ENCODE data around the gene CACNA1G.

CACNA1G gene

DNA sequence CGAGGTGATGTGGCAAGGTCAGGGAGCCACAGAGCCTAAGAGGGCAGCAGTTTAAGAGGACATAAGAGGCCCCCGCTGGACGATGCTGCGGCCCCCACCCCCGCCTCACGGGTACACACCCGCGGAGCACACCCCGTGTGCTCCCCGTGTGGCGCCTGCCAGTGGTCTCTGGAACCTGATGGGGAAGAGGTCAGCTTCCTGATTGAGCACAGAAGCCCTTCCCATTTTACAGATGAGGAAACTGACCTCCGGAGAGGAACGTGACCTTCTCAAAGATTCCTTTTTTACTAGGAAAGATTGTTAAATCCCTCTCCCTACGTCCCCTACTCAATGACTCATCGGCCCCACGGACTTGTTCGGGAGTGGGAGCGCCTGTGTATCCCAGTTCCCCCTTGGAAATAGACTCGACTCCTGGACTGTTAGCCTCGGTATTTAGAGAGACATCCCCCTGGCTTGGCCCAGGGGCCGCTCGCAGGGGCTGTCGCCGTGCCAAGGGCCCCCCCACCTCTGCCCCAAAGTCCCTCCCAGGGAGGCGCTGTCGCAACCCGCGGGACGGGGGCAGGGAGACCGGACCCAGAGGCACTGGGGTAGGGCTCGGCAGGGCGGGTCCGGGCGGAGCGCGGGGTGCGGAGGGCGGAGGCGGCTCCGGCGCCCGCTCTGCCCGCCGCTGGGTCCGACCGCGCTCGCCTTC is 73.9 kb downstream of the CACNA1G start, which contains the start of gene ABCC3:
Gene ABCC3, plus strand, starts transcription at position 658 of the 691 bp plus-strand sequence. CDS start 56 bp downstream, outside the sequence.
- no peak for DNase-seq (ENCODE audit: low read depth)

DNA sequence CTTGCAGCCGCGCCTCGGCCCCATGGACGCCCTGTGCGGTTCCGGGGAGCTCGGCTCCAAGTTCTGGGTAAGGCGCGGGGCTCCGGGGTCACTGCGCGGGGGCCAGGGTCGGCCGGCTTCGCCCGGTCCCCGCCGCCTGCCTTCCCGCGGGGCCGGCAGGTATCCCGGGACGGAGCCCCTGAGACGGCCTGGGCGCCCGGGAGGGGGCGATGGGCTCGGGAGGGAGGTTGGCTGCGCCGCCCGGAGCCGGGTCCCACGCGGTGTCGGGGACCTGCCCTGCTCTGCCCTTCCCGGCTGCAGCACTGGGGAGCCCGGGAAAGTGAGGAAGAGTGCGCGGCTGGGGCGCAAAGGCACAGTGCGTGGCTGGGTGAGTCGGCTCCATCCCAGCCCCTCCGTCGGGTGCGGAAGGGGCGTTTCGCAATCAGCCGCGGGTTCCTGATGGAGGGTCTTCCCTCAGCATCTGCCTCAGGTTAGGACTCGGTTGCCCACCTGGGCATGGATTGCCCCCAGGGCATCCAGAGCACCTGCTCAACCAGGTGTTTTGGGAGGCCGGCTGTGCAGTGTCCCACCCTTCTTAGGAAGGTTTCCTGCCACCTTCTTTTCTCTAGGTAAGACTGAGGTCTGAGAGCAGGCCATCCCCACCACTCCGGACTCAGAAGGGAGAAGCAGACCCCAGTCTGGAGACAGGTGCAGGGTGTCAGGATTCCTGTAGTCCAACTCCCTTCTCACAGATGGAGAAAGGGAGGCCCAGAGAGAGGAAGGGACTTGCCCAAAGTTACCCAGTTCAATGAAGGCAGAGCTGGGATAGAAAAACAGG is 74.6 kb downstream of the CACNA1G start:
- DNase-seq (ENCODE audit: low read depth) = no peak

DNA sequence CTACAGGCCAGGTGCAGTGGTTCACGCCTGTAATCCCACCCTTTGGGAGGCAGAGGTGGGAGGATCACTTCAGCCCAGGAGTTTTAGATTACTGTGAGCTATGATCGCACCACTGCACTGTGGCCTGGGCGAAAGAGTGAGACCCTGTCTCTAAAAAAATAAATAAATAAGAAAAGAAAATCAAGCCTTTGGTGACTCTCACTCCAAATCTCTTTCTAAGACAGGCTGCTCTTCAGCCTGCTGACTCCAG is 75.1 kb downstream of the CACNA1G start:
- DNase-seq (ENCODE audit: low read depth) = no peak

GRCh38 chr17:50635982-50636803 is 75.7 kb downstream of the CACNA1G start:
- DNase-seq (ENCODE audit: low read depth) = no peak

DNA sequence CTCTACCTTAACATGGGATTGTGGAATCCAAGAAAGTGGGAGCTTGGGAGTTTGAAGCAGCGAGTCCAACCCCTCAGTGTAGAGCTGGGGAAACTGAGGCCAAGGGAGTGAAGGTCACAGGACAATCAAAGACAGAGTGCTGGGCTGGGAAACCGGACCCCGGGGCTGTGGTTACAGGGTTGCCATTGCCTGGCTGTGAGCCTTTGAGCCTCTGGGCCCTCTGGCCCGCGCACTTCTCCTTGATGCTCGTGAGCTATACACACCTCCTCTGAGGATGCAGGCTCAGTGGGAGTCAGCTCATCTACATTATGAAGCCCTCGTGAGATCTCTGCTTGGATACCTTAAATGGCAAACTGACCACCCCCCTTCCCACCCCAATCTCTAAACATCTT is 76.3 kb downstream of the CACNA1G start:
- no peak for DNase-seq (ENCODE audit: low read depth)

- no peak for DNase-seq (ENCODE audit: low read depth)
Observed at GRCh38 chr17:50637829-50638605, 77.5 kb downstream of the CACNA1G start.

GRCh38 chr17:50638606-50638965 is 78.1 kb downstream of the CACNA1G start:
- DNase-seq (ENCODE audit: low read depth) = no peak

- no peak for DNase-seq (ENCODE audit: low read depth)
Observed at GRCh38 chr17:50638966-50639713, 78.6 kb downstream of the CACNA1G start.

DNA sequence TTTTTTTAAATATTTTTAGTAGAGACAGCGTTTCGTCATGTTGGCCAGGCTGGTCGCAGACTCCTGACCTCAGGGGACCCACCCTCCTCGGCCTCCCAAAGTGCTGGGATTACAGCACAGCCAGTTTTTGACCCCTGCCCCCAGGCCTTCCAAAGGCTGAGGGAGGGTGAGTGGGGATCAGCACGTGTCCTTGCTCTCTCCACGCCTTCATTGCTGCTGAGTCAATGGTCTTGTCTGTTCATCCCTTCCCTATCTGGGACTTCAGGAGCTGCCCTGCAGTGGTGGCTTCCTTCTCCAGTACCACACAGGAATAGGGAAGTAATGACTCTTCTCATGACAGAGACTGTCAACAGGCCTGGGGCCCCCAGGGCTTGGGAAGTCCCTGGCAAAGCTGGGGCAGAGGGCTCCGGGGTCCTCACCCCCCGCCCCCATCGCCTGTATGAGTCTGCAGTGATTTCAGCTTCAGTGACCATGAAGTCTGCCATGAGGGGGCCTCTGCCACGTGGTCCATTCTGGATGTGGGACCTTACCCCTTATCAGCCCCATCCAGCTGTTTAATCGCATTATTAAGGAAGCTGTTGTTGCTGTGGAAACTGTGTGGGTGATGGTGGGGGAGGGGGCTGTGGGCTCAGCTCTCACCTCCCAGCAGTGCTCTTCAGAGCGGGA is 80.3 kb downstream of the CACNA1G start:
- DNase-seq (ENCODE audit: low read depth) = no peak

DNA sequence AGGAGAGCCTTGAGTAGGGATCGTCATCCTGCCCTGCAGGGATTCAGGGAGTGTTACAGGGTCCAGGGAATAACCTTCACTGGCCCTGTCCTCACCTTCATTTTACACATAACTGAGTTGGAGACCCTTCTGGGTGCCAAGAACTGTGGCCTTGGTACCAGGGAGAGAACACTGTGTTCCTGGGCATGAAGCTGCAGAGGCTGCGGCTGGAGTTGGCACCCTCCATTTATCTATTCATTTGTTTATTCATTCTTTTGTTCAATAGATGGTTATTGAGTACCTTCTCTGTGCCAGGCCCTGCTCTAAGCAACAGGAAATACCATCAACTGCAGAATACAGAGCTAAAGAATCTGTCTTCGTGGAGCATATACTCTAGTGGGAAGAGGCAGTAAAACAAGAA is 80.8 kb downstream of the CACNA1G start:
- no peak for DNase-seq (ENCODE audit: low read depth)

DNA sequence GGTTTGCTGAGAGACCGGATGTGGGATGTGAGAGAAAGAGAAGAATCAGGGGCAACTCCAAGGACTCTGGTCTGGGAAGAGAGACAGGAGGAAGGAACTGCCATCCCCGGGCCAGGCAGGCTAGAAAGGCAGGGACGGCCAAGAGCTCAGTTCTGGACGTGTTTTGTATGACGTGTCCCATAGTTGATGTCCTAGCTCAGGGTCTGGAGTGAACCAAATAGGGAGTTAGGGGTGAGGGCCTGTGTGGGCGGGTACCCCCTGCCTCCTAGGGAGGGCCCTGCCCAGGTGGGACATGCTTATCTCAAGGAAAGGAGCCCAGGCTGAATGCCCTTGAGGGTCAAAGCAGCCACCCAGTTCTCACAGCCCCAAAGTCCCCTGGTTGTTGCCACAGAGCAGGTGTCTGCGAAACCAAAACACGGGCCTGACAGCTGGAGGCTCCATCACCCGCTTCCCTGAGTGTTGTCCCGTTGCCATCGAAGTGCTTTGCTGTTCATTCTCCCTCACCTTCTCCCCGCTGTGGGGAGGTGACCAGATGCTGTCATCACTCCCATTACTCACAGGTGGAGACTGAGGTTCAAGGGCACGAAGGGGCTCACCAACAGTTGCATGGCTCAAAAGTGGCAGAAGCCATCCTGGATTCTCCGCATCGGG is 81.7 kb downstream of the CACNA1G start:
- no peak for DNase-seq (ENCODE audit: low read depth)

GRCh38 chr17:50642722-50643656 is 82.5 kb downstream of the CACNA1G start:
- DNase-seq (ENCODE audit: low read depth) = no peak

DNA sequence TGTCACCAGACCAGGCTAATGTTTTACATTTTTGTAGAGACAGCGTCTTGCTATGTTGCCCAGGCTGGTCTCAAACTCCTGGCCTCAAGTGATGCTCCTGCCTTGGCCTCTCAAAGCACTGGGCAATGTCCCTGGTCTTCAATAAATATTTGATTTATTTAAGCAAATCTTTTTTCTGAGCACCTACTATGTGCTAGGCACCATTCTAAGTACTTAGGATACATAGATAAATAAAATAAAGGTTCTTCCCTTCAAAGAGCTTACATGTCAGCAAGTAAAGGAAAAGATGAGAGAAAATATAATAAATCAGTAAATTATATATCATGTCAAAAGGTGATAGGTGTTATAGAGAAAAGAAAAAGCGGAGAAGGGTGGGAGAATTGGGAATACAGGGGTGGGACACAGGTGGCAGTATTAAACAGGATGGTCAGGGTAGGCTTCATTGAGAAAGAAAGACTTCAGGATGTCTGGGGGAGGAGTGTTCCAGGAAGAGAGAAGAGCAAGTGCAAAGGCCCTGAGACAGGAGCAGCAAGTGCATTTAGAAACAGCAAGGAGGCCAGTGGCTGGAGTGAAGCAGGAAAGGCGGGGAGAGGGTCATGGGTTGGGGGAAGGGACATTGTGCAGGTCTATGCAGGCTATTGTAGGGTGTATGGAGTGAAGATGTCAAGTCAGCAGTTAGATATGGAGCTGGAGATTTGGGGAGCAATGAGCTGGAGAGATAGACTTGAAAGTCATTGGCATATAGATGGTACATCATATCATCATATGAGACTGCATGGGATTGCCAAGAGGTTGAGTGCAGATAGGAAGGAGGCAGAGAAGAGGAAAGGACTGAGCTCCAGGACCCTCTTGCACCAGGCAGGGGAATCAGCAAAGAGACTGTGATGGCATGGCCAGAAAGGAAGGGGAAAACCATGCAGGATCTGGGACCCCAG is 85.5 kb downstream of the CACNA1G start:
- DNase-seq (ENCODE audit: low read depth) = no peak

DNA sequence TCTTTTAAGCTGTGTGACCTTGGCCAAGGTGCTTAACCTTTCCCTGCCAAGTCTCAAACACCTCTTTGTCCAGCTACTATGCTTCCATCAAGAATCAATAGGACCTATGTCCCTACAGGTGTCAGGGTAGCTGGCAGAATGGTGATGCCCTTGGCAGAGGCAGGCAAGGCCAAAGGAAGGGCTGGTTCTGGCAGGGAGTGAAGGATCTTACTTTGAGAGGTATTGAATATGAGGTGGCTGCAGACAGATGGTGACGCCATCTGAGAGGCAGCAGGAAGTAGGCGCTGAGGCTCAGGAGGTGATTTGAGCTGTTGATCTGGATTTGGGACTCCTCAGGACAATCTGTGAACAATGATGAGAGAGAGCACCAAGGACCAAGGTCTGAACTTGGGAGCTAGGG is 86.7 kb downstream of the CACNA1G start:
- DNase-seq (ENCODE audit: low read depth) = no peak

DNA sequence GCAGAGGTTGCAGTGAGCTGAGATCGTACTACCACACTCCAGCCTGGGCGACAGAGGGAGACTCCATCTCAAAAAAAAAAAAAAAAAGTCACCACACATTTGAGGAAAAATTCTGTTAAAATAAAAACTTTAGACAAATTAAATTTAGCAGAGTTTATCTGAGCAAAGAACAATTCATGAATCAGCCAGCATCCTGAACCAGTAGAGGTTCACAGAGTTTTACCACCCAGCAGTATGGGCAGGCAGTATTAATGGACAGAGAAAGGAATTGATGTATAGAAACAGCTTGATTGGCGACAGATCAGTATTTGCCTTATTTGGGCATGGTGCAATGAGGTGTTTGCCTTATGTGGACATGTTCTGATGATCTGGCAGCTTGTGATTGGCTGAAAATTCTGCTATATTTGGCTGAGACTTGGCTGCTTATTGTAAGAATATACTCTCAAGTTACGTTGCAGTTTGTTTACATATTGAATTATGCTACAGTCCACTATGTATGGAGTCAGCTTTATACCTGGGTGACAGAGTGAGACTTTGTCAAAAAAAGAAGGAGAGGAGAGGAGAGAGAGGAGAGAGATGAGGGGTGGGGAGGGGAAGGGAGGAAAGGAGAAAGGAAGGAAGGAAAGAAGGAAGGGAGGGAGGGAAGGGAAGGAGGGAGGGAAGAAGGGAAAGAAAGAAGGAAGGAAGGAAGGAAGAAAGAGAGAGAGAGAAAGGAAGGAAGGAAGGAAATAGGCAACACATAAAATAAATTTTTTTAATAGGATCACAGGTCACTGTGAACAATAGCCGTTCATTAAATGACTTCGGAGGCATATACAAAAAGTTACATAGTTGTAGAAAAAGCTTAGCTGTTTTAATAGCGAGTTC is 88.8 kb downstream of the CACNA1G start:
- no peak for DNase-seq (ENCODE audit: low read depth)

DNA sequence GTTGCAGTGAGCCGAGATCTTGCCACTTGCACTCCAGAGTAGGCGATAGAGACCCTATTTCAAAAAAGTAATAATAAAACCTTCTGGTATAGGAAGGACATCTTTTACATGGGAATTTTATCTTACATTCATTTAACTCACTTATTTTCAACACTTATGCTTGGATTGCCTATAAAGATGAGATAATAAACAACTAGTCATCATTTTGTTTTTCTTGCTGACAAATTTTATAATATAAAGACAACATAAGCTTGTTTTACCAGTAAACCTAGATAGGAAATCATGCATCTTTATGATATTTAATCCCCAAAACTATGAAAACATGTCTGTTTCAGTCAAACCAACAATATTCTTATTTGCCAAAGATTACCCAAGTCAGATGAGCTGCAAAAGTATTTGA is 91.1 kb downstream of the CACNA1G start:
- DNase-seq (ENCODE audit: low read depth) = no peak

DNA sequence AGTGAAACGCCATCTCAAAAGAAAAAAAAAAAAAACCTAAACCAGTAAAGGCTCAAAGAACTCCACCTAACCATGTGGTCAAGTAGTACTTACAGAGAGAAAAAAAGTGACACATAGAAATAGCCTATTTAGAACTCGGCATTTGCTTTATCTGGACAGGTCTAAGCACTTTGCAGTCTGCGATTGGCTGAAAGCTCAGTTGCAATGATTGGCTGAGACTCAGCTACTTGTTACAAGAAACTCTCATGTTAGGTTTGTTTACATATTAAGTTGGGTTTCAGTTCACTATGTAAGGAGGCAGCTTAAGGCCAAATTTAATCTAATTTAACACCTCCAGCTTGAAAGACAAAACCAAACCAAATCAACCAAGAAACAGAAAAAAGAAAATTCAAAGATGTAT is 93.2 kb downstream of the CACNA1G start:
- no peak for DNase-seq (ENCODE audit: low read depth)

Data from stimulated activated CD8-positive, alpha-beta memory T cell treated with anti-CD3 and anti-CD28 coated beads, Interleukin-15, amount 100 ng/mL, for 24 hours (primary cell).